NCI-H187 (cell line): ENCODE measurements around the gene EAF1.
"Not testable (repeated sequence)": the region's sequence is repeated elsewhere in the genome, so short reads cannot be mapped to it uniquely, and the experiment has no call there.

Experiments
- DNase-seq, 2 experiments: peaks; one replicate each; lab custom pipeline; 2025; lab: John Stamatoyannopoulos, UW

Gene EAF1

GRCh38 chr3:15405448-15406050, 21.8 kb upstream of the EAF1 start:
- no peak for DNase-seq

- DNase-seq: no peak
Observed at GRCh38 chr3:15409239-15409638, 18.2 kb upstream of the EAF1 start.

- no peak for DNase-seq
Observed at GRCh38 chr3:15409774-15410173, 17.6 kb upstream of the EAF1 start.

GRCh38 chr3:15410966-15411365, 16.4 kb upstream of the EAF1 start:
- DNase-seq: not testable (repeated sequence)

- DNase-seq: no peak
Observed at GRCh38 chr3:15420871-15421270, 6.5 kb upstream of the EAF1 start.

GRCh38 chr3:15426579-15427118, 749 bp upstream of the EAF1 start:
- no peak for DNase-seq

GRCh38 chr3:15427981-15428380, 583 bp downstream of the EAF1 start:
- no peak for DNase-seq

- DNase-seq: no peak
Observed at GRCh38 chr3:15428539-15428938, 1.1 kb downstream of the EAF1 start.

GRCh38 chr3:15429080-15429479, 1.7 kb downstream of the EAF1 start:
- DNase-seq: no peak

- no peak for DNase-seq
Observed at GRCh38 chr3:15430624-15431023, 3.2 kb downstream of the EAF1 start.

GRCh38 chr3:15431256-15431837, 3.9 kb downstream of the EAF1 start:
- DNase-seq: no peak

GRCh38 chr3:15433531-15433930, 6.1 kb downstream of the EAF1 start:
- DNase-seq: no peak

GRCh38 chr3:15434756-15435155, 7.4 kb downstream of the EAF1 start:
- DNase-seq: no peak

GRCh38 chr3:15436246-15436645, 8.8 kb downstream of the EAF1 start:
- DNase-seq: no peak

GRCh38 chr3:15438983-15439382, 11.6 kb downstream of the EAF1 start:
- DNase-seq: no peak

GRCh38 chr3:15439476-15439875, 12.1 kb downstream of the EAF1 start:
- DNase-seq: no peak

GRCh38 chr3:15440891-15441290, 13.5 kb downstream of the EAF1 start:
- DNase-seq: no peak

- no peak for DNase-seq
Observed at GRCh38 chr3:15443826-15444524, 16.6 kb downstream of the EAF1 start.

GRCh38 chr3:15449489-15450224, 22.3 kb downstream of the EAF1 start:
- DNase-seq: no peak

GRCh38 chr3:15450438-15451215, 23.2 kb downstream of the EAF1 start:
- DNase-seq: no peak

- DNase-seq: no peak
Observed at GRCh38 chr3:15451216-15452113, 24.1 kb downstream of the EAF1 start.
